GM06990 (cell line): Measurements from ENCODE around the gene C1orf21.

ENCODE experiments used
- DNase-seq: peaks from one replicate; pipeline ENCODE4 v3.0.0-alpha.2; 2011; ENCODE audit not compliant: insufficient read length; ENCODE audit errors: extremely low read depth
- H3K27me3 ChIP-seq: replicated peaks from 2 replicates; pipeline ENCODE4 v1.6.0; 2011; ENCODE audit warnings: low read length; ENCODE audit not compliant: control insufficient read depth, insufficient read depth
- H3K36me3 ChIP-seq: 2 replicates; pipeline ENCODE4 v1.5.1; 2011; ENCODE audit warnings: low read length; ENCODE audit not compliant: control insufficient read depth, insufficient read depth
- H3K4me3 ChIP-seq: replicated peaks from 2 replicates; pipeline ENCODE4 v1.5.1; 2011; ENCODE audit warnings: low read depth, mild to moderate bottlenecking, control low read depth, low read length
- CTCF ChIP-seq: IDR thresholded peaks from 2 replicates; pipeline ENCODE4 v1.5.1; 2011; ENCODE audit warnings: low read length, control low read depth, mild to moderate bottlenecking, inconsistent platforms; ENCODE audit not compliant: insufficient read depth, poor library complexity, severe bottlenecking

The C1orf21 gene

GRCh38 chr1:184463680-184464079, 76.9 kb downstream of the C1orf21 start:
- DNase-seq, result no peak
- no peak for TF ChIP-seq CTCF
- Histone ChIP-seq H3K36me3 (no peaks in the 10 kb centered on the region), H3K4me3 (no peak overlapping the region), H3K27me3 (no peaks in the 10 kb centered on the region)

- Histone ChIP-seq H3K4me3 (no peak overlapping the region), H3K36me3 (no peaks in the 10 kb centered on the region), H3K27me3 (no peaks in the 10 kb centered on the region)
- DNase-seq, result no peak
- no peak for TF ChIP-seq CTCF
Observed at GRCh38 chr1:184464757-184465156, 77.9 kb downstream of the C1orf21 start.

GRCh38 chr1:184465489-184466146, 78.8 kb downstream of the C1orf21 start:
- Histone ChIP-seq H3K4me3 (no peak overlapping the region), H3K27me3 (no peaks in the 10 kb centered on the region), H3K36me3 (no peaks in the 10 kb centered on the region)
- peak; percentile 28 for TF ChIP-seq CTCF
- DNase-seq, result no peak

- no peak overlapping the region for H3K4me3 ChIP-seq
- no peak for TF ChIP-seq CTCF
- no peaks in the 10 kb centered on the region for H3K36me3 ChIP-seq
- no peaks in the 10 kb centered on the region for H3K27me3 ChIP-seq
- no peak for DNase-seq
Observed at GRCh38 chr1:184467295-184467694, 80.5 kb downstream of the C1orf21 start.

- no peaks in the 10 kb centered on the region for H3K36me3 ChIP-seq
- TF ChIP-seq CTCF, result no peak
- H3K27me3 ChIP-seq, result no peaks in the 10 kb centered on the region
- DNase-seq, result no peak
- H3K4me3 ChIP-seq, result no peak overlapping the region
Observed at GRCh38 chr1:184469396-184469795, 82.6 kb downstream of the C1orf21 start.

GRCh38 chr1:184471686-184472085, 84.9 kb downstream of the C1orf21 start:
- H3K27me3 ChIP-seq, result no peaks in the 10 kb centered on the region
- no peak for TF ChIP-seq CTCF
- H3K4me3 ChIP-seq, result no peak overlapping the region
- no peaks in the 10 kb centered on the region for H3K36me3 ChIP-seq
- no peak for DNase-seq
